Middle frontal gyrus (tissue), 1 donor: Measurements from ENCODE around the gene DDIT4.
"Not testable (repeated sequence)": the region's sequence is repeated elsewhere in the genome, so short reads cannot be mapped to it uniquely, and the experiment has no call there.

Experiments used
- DNase-seq: peaks from one replicate; pipeline ENCODE4 v3.0.0-alpha.2; 2015; ENCODE audit warnings: low spot score; ENCODE audit errors: extremely low spot score

DDIT4 gene

DNA sequence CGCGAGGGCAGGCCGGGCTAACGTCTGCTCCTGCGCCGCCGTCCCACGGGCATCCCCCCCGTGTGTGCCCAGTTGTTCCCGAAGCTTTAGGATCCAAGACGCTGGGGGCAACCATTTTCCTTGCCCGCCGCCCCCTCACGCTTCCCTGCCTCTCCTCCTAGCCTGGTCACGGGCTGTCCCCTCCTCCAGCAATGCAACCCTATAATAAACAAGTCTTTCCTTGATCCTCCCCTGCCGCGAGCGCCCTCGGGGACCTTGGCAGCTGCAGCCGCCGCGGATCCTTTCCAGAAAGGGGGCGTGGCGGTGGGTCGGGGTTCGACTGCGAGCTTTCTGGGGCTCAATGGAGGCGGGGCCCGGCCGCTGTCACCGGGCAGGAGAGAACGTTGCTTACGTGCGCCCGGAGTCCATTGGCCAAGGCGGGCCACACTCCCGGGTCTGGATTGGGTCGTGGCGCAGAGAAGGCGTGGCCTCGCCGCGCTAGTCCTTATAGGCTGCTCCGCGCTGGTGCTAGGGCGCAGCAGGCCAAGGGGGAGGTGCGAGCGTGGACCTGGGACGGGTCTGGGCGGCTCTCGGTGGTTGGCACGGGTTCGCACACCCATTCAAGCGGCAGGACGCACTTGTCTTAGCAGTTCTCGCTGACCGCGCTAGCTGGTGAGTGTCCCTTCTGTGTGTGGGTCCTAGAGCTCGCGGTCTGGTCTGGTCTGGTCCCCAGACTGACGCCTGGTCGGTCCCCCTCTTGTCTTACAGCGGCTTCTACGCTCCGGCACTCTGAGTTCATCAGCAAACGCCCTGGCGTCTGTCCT, at the start of gene DDIT4:
Gene DDIT4 (plus strand): TSS at position 515 of the 803 bp plus-strand sequence. CDS start 293 bp downstream, outside the sequence.
- DNase-seq: peak; percentile 98

DNA sequence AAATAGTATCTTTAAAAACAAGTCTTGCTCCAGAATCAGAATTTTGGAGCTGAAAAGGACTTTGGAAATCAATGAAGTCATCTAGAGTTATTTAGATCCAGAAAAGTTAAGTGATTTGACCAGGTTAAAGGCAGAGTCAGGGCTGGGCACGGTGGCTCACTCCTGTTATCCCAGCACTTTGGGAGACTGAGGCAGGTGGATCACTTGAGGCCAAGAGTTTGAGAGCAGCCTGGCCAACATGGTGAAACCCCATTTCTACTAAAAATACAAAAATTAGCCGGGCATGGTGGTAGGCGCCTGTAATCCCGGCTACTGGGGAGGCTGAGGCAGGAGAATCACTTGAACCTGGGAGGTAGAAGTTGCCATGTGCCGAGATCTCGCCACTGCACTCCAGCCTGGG, 49.5 kb upstream of the DDIT4 start:
- not testable (repeated sequence) for DNase-seq

- DNase-seq: no peak
Measured at GRCh38 chr10:72226418-72227027, 47.2 kb upstream of the DDIT4 start.

GRCh38 chr10:72227826-72228225, 45.9 kb upstream of the DDIT4 start:
- no peak for DNase-seq

- no peak for DNase-seq
Measured at GRCh38 chr10:72228318-72228751, 45.4 kb upstream of the DDIT4 start.

DNA sequence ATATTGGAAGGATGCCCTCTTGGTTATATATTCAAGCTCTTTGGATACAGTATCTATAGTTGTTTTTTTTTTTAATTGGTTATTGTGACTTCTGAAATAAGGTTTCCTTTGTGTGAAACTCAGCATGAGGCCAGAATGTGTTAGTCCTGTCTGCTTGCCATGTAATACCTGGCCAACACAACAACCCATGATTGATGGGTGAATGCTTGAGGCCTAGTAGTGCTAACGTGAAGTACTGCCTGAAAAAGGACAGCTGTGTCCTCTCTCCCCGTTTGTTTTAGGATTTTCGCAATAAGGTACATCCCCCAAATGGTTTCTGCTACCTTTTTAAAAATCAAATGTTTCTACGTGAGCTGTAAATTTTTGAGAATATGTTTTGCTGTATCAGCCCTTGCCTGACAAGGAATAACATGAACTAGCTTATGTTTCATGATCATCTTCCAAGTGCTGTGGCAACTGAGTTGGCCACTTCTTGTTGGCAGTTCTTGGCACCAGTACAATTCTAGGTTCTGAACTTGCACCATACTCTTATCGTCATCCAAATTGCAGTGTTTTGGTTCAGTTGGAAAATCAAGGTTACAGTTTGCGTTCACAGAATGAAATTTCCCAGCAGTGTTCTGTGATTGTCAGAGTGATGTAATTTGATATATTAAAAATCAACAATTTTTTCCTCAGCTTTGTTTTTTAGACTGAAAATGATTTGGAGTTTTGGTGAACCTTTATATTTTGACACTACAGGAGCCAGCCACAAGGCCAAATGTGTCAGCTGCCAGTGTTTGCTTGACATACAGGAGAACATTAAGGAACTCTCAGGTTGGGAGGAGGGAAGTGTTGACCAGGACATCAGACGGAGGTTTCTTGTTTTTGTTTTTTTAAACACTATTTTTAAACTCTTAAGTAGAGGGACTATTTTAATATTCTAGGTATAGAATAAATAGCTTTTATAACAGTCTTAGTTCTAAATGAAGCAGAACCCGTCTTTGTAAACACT, 44.2 kb upstream of the DDIT4 start:
- no peak for DNase-seq

GRCh38 chr10:72233621-72234020, 40.1 kb upstream of the DDIT4 start:
- DNase-seq: no peak

DNA sequence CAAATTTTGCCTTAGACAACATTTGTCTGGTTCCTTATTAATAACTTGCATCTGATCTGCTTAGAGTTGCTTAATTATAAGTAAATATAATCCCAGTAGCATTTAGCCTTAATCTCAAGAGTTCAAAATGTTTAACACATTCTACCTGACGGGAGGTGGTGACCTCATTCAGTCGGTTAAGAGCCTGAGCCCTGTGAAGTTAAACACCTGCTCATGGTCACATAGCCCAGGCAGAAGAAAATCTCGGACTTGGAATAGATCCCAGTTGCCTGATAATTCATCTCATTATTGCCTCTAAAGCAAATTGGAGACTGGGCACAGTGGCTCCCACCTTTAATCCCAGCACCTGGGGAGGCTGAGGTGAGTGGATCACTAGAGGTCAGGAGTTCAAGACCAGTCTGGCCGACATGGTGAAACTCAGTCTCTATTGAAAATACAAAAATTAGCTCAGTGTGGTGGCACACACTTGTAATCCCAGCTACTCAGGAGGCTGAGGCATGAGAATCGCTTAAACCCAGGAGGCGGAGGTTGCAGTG, 39.1 kb upstream of the DDIT4 start:
- no peak for DNase-seq

GRCh38 chr10:72235544-72236279, 38.0 kb upstream of the DDIT4 start:
- DNase-seq: no peak

GRCh38 chr10:72238392-72239175, 35.1 kb upstream of the DDIT4 start:
- DNase-seq: no peak

- DNase-seq: no peak
Measured at GRCh38 chr10:72239409-72239808, 34.3 kb upstream of the DDIT4 start.

DNA sequence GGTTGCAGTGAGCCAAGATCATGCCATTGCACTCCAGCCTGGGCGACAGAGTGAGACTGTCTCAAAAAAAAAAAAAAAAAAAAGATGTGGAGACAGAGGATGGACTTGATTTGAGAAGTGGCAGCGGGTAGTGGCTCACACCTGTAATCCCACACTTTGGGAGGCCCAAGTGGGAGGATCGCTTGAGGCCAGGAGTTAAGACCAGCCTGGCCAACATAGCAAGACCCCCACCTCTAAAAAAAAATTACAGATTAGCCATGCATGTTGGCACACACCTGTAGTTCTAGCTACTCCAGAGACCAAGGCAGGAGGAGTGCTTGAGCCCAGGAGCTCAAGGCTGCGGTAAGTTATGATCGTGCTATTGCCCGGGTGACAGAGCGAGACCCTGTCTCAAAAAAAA, 33.4 kb upstream of the DDIT4 start:
- no peak for DNase-seq

GRCh38 chr10:72241691-72242252, 32.0 kb upstream of the DDIT4 start:
- DNase-seq: no peak

DNA sequence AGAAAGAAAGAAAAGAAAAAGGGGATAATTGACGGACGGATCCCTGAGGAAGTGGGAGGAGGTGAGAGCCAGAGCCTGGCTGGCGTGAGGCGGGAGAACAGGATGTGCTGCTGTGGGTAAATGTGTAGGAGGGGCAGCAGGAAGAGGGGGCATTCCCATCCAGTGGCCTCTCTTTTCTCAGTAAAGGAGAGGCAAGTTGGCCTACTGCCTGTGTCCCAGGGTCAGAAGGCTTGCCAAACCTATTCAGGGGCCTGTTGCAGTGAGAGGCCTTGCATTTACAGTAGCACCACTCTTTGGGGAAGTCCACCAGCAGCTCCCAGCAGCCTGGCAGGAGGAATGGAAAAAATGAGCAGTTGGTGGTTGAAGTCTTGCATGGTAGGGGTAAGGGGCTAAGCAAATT, 31.0 kb upstream of the DDIT4 start:
- no peak for DNase-seq

DNA sequence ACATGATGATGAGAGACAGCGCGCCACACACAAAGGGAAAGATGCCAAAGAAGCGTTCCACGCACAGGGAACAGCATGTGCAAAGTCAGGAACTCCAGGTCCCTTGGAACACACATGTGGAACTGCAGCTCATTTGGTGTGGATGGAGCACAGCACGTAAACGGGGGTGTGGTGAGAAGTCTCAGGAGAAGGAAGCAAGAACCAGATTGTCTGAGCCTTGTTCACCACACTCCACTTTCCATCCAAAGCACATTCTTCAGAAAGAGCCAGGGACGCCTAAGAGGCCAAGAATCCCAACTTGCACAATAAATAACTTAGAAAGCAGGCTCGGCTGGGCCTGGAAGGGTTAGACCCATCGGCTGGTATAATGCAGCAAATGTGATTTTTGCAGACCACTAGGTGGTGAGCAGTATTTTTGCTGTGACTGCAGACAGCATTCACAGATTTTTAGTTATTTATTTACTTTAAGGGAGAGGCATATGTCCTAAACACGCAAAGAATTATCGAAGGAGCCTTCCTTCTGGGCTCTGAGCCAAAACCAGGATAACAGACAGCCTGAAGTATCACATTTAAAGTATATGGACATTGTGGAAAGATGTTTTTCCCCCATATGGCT, 29.8 kb upstream of the DDIT4 start:
- DNase-seq: no peak

DNA sequence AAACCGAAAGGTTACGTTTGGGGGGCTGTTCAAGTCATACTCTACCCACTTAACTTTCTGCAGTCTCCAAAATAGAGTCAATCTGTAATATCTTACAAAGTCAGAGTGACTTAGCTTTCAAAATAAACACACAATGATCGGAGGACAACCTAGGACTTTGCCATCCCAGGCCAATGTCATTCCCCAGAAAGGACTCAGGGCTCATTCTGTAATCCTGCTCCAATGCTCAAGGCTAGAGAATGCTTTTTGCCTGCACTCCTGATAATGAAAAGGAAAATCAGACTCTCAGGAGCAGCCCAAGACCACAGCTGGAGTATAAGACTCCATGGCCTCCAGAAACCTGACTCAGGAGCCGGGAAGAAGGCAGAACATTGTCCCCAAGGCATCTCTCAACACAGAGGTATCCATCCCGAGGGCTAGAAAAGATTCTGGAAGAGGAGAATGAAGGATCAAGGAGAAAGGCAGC, 29.1 kb upstream of the DDIT4 start:
- DNase-seq: no peak

DNA sequence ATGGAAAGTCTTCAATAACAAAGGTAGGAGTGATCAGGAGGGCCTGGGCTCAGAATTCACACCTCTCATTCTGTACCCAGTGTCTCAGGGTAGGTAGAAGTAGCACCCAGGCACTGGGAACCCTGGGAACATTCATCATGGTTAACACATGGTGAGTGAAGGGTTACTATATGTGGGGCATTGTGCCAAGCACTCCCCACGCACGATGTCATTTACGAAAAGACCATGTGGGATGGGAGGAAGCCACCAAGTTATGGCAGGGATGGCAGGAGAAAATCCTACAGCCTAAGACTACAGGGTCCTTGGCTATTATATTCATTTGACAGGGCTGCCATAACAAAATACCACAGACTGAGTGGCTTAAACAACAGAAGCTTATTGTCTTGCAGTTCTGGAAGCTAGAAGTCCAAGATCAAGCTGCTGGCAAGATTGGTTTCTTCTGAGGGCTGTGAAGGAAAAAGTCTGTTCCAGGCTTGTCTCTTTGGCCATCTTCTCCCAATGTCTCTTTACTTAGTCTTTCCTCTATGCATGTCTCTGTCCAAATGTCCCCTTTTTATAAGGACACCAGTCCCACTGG, 27.7 kb upstream of the DDIT4 start:
- no peak for DNase-seq

DNA sequence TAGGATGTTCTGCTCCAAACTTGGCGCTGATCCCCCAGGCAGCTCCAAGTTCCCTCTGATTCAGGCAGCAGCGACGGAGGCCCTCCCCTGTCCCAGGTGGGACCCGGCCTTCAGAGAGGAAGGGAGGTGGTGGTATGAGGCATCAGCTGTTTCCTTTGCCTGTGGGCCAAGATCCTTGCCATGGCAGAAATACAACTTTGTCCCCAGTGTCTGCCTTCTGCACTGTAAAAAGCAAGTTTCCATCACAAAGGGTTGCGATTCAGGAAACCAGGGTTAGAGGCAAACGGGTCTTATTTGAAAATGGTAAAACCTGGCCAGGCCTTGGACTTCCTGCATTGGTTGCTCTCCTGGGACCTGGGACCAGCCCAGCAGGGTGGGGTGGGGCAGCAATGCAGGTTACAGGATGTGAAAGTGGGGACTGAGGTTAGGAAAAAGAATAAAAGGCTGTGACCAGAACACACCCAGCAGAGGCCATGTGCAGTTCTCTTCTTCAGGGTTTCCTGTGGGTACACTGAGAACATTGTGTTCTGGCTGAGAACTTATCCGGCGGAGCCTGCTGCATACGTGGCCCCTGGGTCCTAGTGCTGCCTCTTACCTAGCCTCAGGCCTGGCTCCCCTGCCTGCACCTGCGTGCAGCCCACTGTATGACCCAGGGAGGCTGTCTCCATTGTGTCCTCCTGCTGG, 25.1 kb upstream of the DDIT4 start:
- no peak for DNase-seq
